OCI-LY1 (cell line): Measurements from ENCODE around the gene ERRFI1.

Experiments
- H2AFZ ChIP-seq: fragments of 200-600 bp; sonication (generic), shearing (Covaris generic); 2 replicates; pipeline ENCODE4 v1.6.0; 2014; ENCODE audit warnings: antibody characterized with exemption, mild to moderate bottlenecking, low read length
- H3F3A ChIP-seq: fragments of 200-600 bp; sonication (generic), shearing (Covaris generic); 2 replicates; pipeline ENCODE4 v1.6.0; 2014; ENCODE audit warnings: mild to moderate bottlenecking, antibody characterized with exemption, low read length, moderate library complexity; ENCODE audit not compliant: insufficient read depth
- H3K27ac ChIP-seq: fragments of 200-600 bp; sonication (generic); 2 replicates; pipeline ENCODE4 v1.5.1; 2014; ENCODE audit warnings: low read length, mixed run types, mild to moderate bottlenecking, low read depth; ENCODE audit not compliant: poor library complexity, severe bottlenecking
- H3K27me3 ChIP-seq: fragments of 200-600 bp; sonication (generic); 2 replicates; pipeline ENCODE4 v1.6.0; 2014; ENCODE audit warnings: antibody characterized with exemption, mild to moderate bottlenecking, low read length, moderate library complexity; ENCODE audit not compliant: insufficient read depth
- H3K36me3 ChIP-seq: fragments of 200-600 bp; sonication (generic); 2 replicates; pipeline ENCODE4 v1.6.1; 2014; ENCODE audit warnings: mild to moderate bottlenecking, antibody characterized with exemption, low read length, moderate library complexity, mixed read lengths; ENCODE audit not compliant: insufficient read depth
- H3K4me1 ChIP-seq: fragments of 200-600 bp; sonication (generic); 2 replicates; pipeline ENCODE4 v1.5.1; 2014; ENCODE audit warnings: mild to moderate bottlenecking, low read length, moderate library complexity; ENCODE audit not compliant: insufficient read depth, severe bottlenecking
- H3K4me2 ChIP-seq: fragments of 200-600 bp; sonication (generic), shearing (Covaris generic); 2 replicates; pipeline ENCODE4 v1.6.1; 2014; ENCODE audit warnings: low read length
- H3K4me3 ChIP-seq: fragments of 200-600 bp; sonication (generic); 2 replicates; pipeline ENCODE4 v1.5.1; 2014; ENCODE audit warnings: low read length, low read depth, mild to moderate bottlenecking, mixed read lengths; ENCODE audit not compliant: poor library complexity, severe bottlenecking
- H3K79me2 ChIP-seq: fragments of 200-600 bp; shearing (Covaris generic); 2 replicates; pipeline ENCODE4 v1.6.1; 2016; ENCODE audit warnings: mixed run types, low read length, mixed read lengths; ENCODE audit not compliant: insufficient read depth
- H3K9ac ChIP-seq: fragments of 200-600 bp; sonication (generic), shearing (Covaris generic); 2 replicates; pipeline ENCODE4 v1.6.1; 2014; ENCODE audit warnings: mild to moderate bottlenecking, low read length, mixed read lengths
- H3K9me2 ChIP-seq: fragments of 200-600 bp; sonication (generic), shearing (Covaris generic); 2 replicates; pipeline ENCODE4 v1.6.1; 2014; ENCODE audit warnings: low read depth, mild to moderate bottlenecking, low read length, mixed read lengths
- H3K9me3 ChIP-seq: fragments of 200-600 bp; shearing (Covaris generic); 2 replicates; pipeline ENCODE4 v1.6.1; 2014; ENCODE audit warnings: low read length, mixed read lengths
- H4K20me1 ChIP-seq: fragments of 200-600 bp; sonication (generic), shearing (Covaris generic); 2 replicates; pipeline ENCODE4 v1.6.0; 2016; ENCODE audit warnings: mild to moderate bottlenecking, low read length; ENCODE audit not compliant: insufficient read depth
- CTCF ChIP-seq: fragments of 200-600 bp; sonication (generic), shearing (Covaris generic); IDR thresholded peaks from 2 replicates; pipeline ENCODE4 v1.5.1; 2017; ENCODE audit warnings: mild to moderate bottlenecking, antibody characterized with exemption, low read length, moderate library complexity, mixed read lengths
- EZH2 ChIP-seq: fragments of 200-600 bp; sonication (generic), shearing (Covaris generic); IDR thresholded peaks from 2 replicates; pipeline ENCODE4 v1.8.0; 2017; ENCODE audit warnings: borderline replicate concordance, mixed run types, mild to moderate bottlenecking, antibody characterized with exemption, low read length, moderate library complexity, mixed read lengths

The ERRFI1 gene

GRCh38 chr1:8042134-8042533, 16.0 kb upstream of the ERRFI1 start:
- Histone ChIP-seq H3K27ac (no peak overlapping the region), H3K79me2 (no peaks in the 10 kb centered on the region), H3K9me2 (no peaks in the 10 kb centered on the region), H3K4me2 (no peak overlapping the region), H3K4me1 (no peaks in the 10 kb centered on the region), H3K9ac (no peak overlapping the region), H3K9me3 (no peaks in the 10 kb centered on the region), H4K20me1 (no peaks in the 10 kb centered on the region), H3K27me3 (no peaks in the 10 kb centered on the region), H2AFZ (no peak overlapping the region), H3K4me3 (no peak overlapping the region), H3K36me3 (no peaks in the 10 kb centered on the region), H3F3A (no peaks in the 10 kb centered on the region)
- TF ChIP-seq EZH2 = no peak
- TF ChIP-seq CTCF = no peak

GRCh38 chr1:8040586-8040985, 14.5 kb upstream of the ERRFI1 start:
- H3K9me3 ChIP-seq = no peaks in the 10 kb centered on the region
- H3K4me2 ChIP-seq = no peak overlapping the region
- TF ChIP-seq EZH2 (no peak), CTCF (no peak)
- no peaks in the 10 kb centered on the region for H3F3A ChIP-seq
- H3K27me3 ChIP-seq = no peaks in the 10 kb centered on the region
- no peak overlapping the region for H3K27ac ChIP-seq
- no peaks in the 10 kb centered on the region for H3K4me1 ChIP-seq
- no peaks in the 10 kb centered on the region for H3K36me3 ChIP-seq
- H3K79me2 ChIP-seq = no peaks in the 10 kb centered on the region
- H4K20me1 ChIP-seq = no peaks in the 10 kb centered on the region
- no peak overlapping the region for H3K9ac ChIP-seq
- H3K9me2 ChIP-seq = no peaks in the 10 kb centered on the region
- H2AFZ ChIP-seq = no peak overlapping the region
- H3K4me3 ChIP-seq = no peak overlapping the region

GRCh38 chr1:8039071-8039470, 13.0 kb upstream of the ERRFI1 start:
- Histone ChIP-seq H3K4me2 (no peak overlapping the region), H3K4me1 (no peaks in the 10 kb centered on the region), H3K79me2 (no peaks in the 10 kb centered on the region), H2AFZ (no peak overlapping the region), H4K20me1 (no peaks in the 10 kb centered on the region), H3F3A (no peaks in the 10 kb centered on the region), H3K27ac (no peak overlapping the region), H3K9ac (no peak overlapping the region), H3K9me3 (no peaks in the 10 kb centered on the region), H3K27me3 (no peaks in the 10 kb centered on the region), H3K36me3 (no peaks in the 10 kb centered on the region), H3K9me2 (no peaks in the 10 kb centered on the region), H3K4me3 (no peak overlapping the region)
- TF ChIP-seq CTCF = no peak
- no peak for TF ChIP-seq EZH2
